ENCODE results near the gene GNGT2.

DNA sequence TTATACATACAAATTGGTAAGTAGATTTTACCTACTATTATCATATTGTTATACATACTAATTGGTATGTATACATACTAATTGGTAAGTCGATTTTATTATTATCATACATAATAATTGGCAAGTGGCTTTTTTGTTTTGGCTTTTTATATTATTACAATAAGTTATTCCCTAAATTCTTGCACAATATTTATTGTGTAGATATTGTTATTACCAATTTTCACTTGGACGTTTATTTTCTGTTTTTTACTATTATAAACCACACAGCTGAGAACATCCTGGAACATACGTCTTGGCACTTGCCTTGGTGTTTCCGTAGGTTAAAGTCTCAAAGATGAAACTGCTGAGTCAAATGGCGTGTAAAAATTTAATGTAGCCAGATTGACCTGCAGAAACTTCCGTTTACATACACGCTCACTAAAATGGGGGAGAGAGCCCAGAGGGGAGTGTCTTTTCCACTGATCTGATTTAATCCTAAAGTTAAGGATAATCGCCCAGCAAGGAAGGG, 18.9 kb downstream of the GNGT2 start:
- TF ChIP-seq, protein P1, sequence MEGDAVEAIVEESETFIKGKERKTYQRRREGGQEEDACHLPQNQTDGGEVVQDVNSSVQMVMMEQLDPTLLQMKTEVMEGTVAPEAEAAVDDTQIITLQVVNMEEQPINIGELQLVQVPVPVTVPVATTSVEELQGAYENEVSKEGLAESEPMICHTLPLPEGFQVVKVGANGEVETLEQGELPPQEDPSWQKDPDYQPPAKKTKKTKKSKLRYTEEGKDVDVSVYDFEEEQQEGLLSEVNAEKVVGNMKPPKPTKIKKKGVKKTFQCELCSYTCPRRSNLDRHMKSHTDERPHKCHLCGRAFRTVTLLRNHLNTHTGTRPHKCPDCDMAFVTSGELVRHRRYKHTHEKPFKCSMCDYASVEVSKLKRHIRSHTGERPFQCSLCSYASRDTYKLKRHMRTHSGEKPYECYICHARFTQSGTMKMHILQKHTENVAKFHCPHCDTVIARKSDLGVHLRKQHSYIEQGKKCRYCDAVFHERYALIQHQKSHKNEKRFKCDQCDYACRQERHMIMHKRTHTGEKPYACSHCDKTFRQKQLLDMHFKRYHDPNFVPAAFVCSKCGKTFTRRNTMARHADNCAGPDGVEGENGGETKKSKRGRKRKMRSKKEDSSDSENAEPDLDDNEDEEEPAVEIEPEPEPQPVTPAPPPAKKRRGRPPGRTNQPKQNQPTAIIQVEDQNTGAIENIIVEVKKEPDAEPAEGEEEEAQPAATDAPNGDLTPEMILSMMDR (IDR thresholded peaks at IDR 0.05), result no peak
- no peak for TF ChIP-seq POLR2A (IDR thresholded peaks at IDR 0.05)
